IMR-90 (cell line): ENCODE data around the gene PDS5A. TPM values are rescaled to one million over a fixed set of nuclear protein-coding genes. Genes with fewer than 3 reads are reported as not detected.

Source experiments
- ATAC-seq: fragments of 200-7000 bp; cut with Tn5 transposase; 2 replicates; pipeline ENCODE4 v1.9.1; 2020; ENCODE audit warnings: low read depth, mild to moderate bottlenecking, moderate library complexity
- BruUV-seq: library from RNA; stranded (reverse); fragments of 400-500 nt; replicated peaks from 2 replicates; lab custom pipeline; 2021; lab: Mats Ljungman, UMichigan
- CTCF ChIA-PET: fragments of 300-600 bp; formaldehyde crosslinking; extraction: SDS; loops from one replicate; lab custom pipeline; 2021; ENCODE audit warnings: antibody characterized with exemption; lab: Yijun Ruan, JAX
- POLR2A ChIA-PET: fragments of 300-600 bp; sonication (Branson Sonifier 250); formaldehyde crosslinking; loops from one replicate; lab custom pipeline; 2022; ENCODE audit warnings: antibody characterized with exemption; ENCODE audit not compliant: unreplicated experiment; lab: Charles Lee
- DNase-seq: peaks from one replicate; pipeline ENCODE4 v3.0.0; 2013
- H2AFZ ChIP-seq: replicated peaks from 2 replicates; pipeline ENCODE3; 2013; ENCODE audit warnings: low read length, mild to moderate bottlenecking; ENCODE audit not compliant: poor library complexity
- H2AK5ac ChIP-seq: 2 replicates; pipeline ENCODE4 v1.6.1; 2013; ENCODE audit warnings: low read depth, low read length, inconsistent platforms
- H2AK9ac ChIP-seq: replicated peaks from 2 replicates; pipeline ENCODE3; 2013; ENCODE audit warnings: mild to moderate bottlenecking, low read depth, low read length, moderate library complexity; ENCODE audit not compliant: poor library complexity
- H2BK120ac ChIP-seq: 2 replicates; pipeline ENCODE4 v1.6.1; 2013; ENCODE audit warnings: low read depth, low read length, inconsistent platforms
- H2BK15ac ChIP-seq: 3 replicates; pipeline ENCODE4 v1.6.1; 2013; ENCODE audit warnings: low read depth, low read length, inconsistent platforms
- H2BK20ac ChIP-seq: 2 replicates; pipeline ENCODE4 v1.6.1; 2013; ENCODE audit warnings: low read depth, mild to moderate bottlenecking, inconsistent platforms, low read length, moderate library complexity
- H2BK5ac ChIP-seq: 2 replicates; pipeline ENCODE4 v1.6.1; 2013; ENCODE audit warnings: mild to moderate bottlenecking, low read depth, low read length, inconsistent platforms; ENCODE audit not compliant: poor library complexity, severe bottlenecking
- H3K14ac ChIP-seq: replicated peaks from 2 replicates; pipeline ENCODE4 v1.6.1; 2013; ENCODE audit warnings: low read depth, low read length, inconsistent platforms
- H3K18ac ChIP-seq: 2 replicates; pipeline ENCODE4 v1.6.1; 2013; ENCODE audit warnings: low read depth, low read length, control low read depth
- H3K23ac ChIP-seq: 2 replicates; pipeline ENCODE4 v1.6.1; 2013; ENCODE audit warnings: low read depth, low read length, inconsistent platforms
- H3K27ac ChIP-seq: 2 replicates; pipeline ENCODE4 v1.5.1; 2013; ENCODE audit warnings: mild to moderate bottlenecking, control low read depth, low read length; ENCODE audit not compliant: insufficient read depth
- H3K27me3 ChIP-seq: 2 replicates; pipeline ENCODE4 v1.6.1; 2013; ENCODE audit warnings: low read length; ENCODE audit not compliant: control insufficient read depth, insufficient read depth
- H3K36me3 ChIP-seq: 2 replicates; pipeline ENCODE4 v1.6.1; 2013; ENCODE audit warnings: low read length, mixed read lengths; ENCODE audit not compliant: control insufficient read depth, insufficient read depth
- H3K4ac ChIP-seq: 2 replicates; pipeline ENCODE4 v1.6.1; 2013; ENCODE audit warnings: low read depth, low read length, inconsistent platforms
- H3K4me1 ChIP-seq: 2 replicates; pipeline ENCODE4 v1.6.1; 2013; ENCODE audit warnings: low read length, mixed read lengths; ENCODE audit not compliant: control insufficient read depth, insufficient read depth
- H3K4me2 ChIP-seq: 2 replicates; pipeline ENCODE4 v1.6.1; 2013; ENCODE audit warnings: low read depth, mild to moderate bottlenecking, control low read depth, low read length, moderate library complexity
- H3K4me3 ChIP-seq: 2 replicates; pipeline ENCODE4 v1.5.1; 2013; ENCODE audit warnings: low read depth, mild to moderate bottlenecking, control low read depth, low read length, moderate library complexity; ENCODE audit not compliant: insufficient read depth
- H3K56ac ChIP-seq: 2 replicates; pipeline ENCODE4 v1.6.1; 2013; ENCODE audit warnings: low read length, inconsistent platforms; ENCODE audit not compliant: insufficient read depth; ENCODE audit errors: extremely low read depth
- H3K79me1 ChIP-seq, 2 experiments: 2 replicates each; pipeline ENCODE4 v1.6.1; 2013; ENCODE audit warnings: low read length in 2 of 2, inconsistent platforms in 1 of 2, low read depth in 1 of 2
- H3K9ac ChIP-seq: 2 replicates; pipeline ENCODE4 v1.6.1; 2013; ENCODE audit warnings: low read depth, low read length, control low read depth
- H3K9me1 ChIP-seq: 2 replicates; pipeline ENCODE4 v1.6.1; 2013; ENCODE audit warnings: low read length, inconsistent platforms; ENCODE audit not compliant: insufficient read depth
- H3K9me3 ChIP-seq: 2 replicates; pipeline ENCODE4 v1.6.1; 2013; ENCODE audit warnings: low read length; ENCODE audit not compliant: control insufficient read depth, insufficient read depth
- H4K20me1 ChIP-seq: 2 replicates; pipeline ENCODE4 v1.6.1; 2013; ENCODE audit warnings: low read length, inconsistent platforms; ENCODE audit not compliant: insufficient read depth
- H4K5ac ChIP-seq: 2 replicates; pipeline ENCODE4 v1.6.1; 2013; ENCODE audit warnings: mild to moderate bottlenecking, low read depth, low read length, control low read depth
- H4K8ac ChIP-seq, 2 experiments: 2 replicates each; pipeline ENCODE4 v1.6.1; 2013; ENCODE audit warnings: low read depth in 2 of 2, low read length in 2 of 2, control low read depth in 1 of 2, inconsistent platforms in 1 of 2
- H4K91ac ChIP-seq: 2 replicates; pipeline ENCODE4 v1.6.1; 2013; ENCODE audit warnings: low read depth, low read length, inconsistent platforms; ENCODE audit not compliant: insufficient read depth
- BHLHE40 ChIP-seq: fragments of 150-350 bp; IDR thresholded peaks from 2 replicates; pipeline ENCODE4 v1.6.1; 2016; ENCODE audit warnings: mild to moderate bottlenecking, low read depth, low read length
- CEBPB ChIP-seq: IDR thresholded peaks from 2 replicates; pipeline ENCODE4 v1.6.1; 2012; ENCODE audit warnings: low read depth, low read length, improper control_type of control experiment
- CHD1 ChIP-seq: IDR thresholded peaks from 2 replicates; pipeline ENCODE4 v1.6.1; 2012; ENCODE audit warnings: low read depth, low read length, improper control_type of control experiment
- MAFK ChIP-seq: IDR thresholded peaks from 2 replicates; pipeline ENCODE4 v1.6.1; 2012; ENCODE audit warnings: low read depth, low read length, improper control_type of control experiment
- MAZ ChIP-seq: IDR thresholded peaks from 2 replicates; pipeline ENCODE4 v1.6.1; 2012; ENCODE audit warnings: low read depth, mild to moderate bottlenecking, low read length, improper control_type of control experiment, moderate library complexity, borderline replicate concordance
- MXI1 ChIP-seq: IDR thresholded peaks from 2 replicates; pipeline ENCODE4 v1.6.1; 2012; ENCODE audit warnings: low read depth, mild to moderate bottlenecking, low read length, moderate library complexity, borderline replicate concordance
- NFE2L2 ChIP-seq: fragments of 150-350 bp; IDR thresholded peaks from 2 replicates; pipeline ENCODE4 v1.6.1; 2016; ENCODE audit warnings: low read depth, mild to moderate bottlenecking, low read length
- POLR2A ChIP-seq: IDR thresholded peaks from 2 replicates; pipeline ENCODE4 v1.6.1; 2012; ENCODE audit warnings: mild to moderate bottlenecking, low read depth, low read length
- RAD21 ChIP-seq: IDR thresholded peaks from 2 replicates; pipeline ENCODE4 v1.6.1; 2012; ENCODE audit warnings: low read length, improper control_type of control experiment
- RCOR1 ChIP-seq: IDR thresholded peaks from 2 replicates; pipeline ENCODE4 v1.6.1; 2012; ENCODE audit warnings: mild to moderate bottlenecking, low read length, improper control_type of control experiment; ENCODE audit not compliant: insufficient replicate concordance
- RFX5 ChIP-seq: IDR thresholded peaks from 2 replicates; pipeline ENCODE4 v1.8.0; 2012; ENCODE audit warnings: low read depth, mild to moderate bottlenecking, low read length, moderate library complexity
- SMC3 ChIP-seq: fragments of 150-350 bp; IDR thresholded peaks from 2 replicates; pipeline ENCODE4 v1.6.1; 2016; ENCODE audit warnings: low read depth, mild to moderate bottlenecking, antibody characterized with exemption, low read length, moderate library complexity
- WGBS, 2 experiments: methylation state at CpG; one replicate each; pipeline versions ENCODE4 v1.1.5 to v1.1.7; 2013; ENCODE audit warnings: missing lambda C conversion rate in 2 of 2; ENCODE audit not compliant: insufficient read length in 1 of 2; ENCODE audit errors: extremely low coverage in 2 of 2; 5-methylcytosine and 5-hydroxymethylcytosine counted together
- dilution Hi-C: fragments of 300-500 bp; cut with HindIII; formaldehyde crosslinking; loops from one replicate; pipeline ENCODE4 v1.14.3; 2018; ENCODE audit warnings: low sequenced_read_pairs; ENCODE audit not compliant: unreplicated experiment
- in situ Hi-C: fragments of 300-500 bp; cut with MboI; formaldehyde crosslinking; loops from 3 replicates; pipeline ENCODE4 v1.14.3; 2019; ENCODE audit warnings: low sequenced_read_pairs, inconsistent platforms, mixed read lengths
- intact Hi-C: fragments of 100-400 bp; cut with micrococcal nuclease; formaldehyde crosslinking; loops from 2 replicates; pipeline ENCODE4 v1.10.0; 2022
- polyA plus RNA-seq, 3 experiments: library from polyadenylated mRNA; depleted of rRNA; stranded (reverse); fragments of >200 nt; gene quantifications; 2 replicates each; pipeline ENCODE4 v1.2.3, GENCODE V29; 2012; ENCODE audit warnings: low replicate concordance in 1 of 3
- total RNA-seq: library from RNA; depleted of rRNA; stranded (reverse); fragments of >200 nt; gene quantifications from 2 replicates; pipeline ENCODE4 v1.2.3, GENCODE V29; 2012
- TF ChIP-seq, protein P1 (sequence below): conservative IDR thresholded peaks from 2 replicates; pipeline ENCODE4 v1.5.1; 2012; ENCODE audit warnings: mild to moderate bottlenecking, low read depth, low read length, improper control_type of control experiment

Gene PDS5A
- total and polyA plus RNA-seq, 2 of the 4 experiments (the other 2 are of a cell fraction), result 16.3 to 33.5 TPM

DNA sequence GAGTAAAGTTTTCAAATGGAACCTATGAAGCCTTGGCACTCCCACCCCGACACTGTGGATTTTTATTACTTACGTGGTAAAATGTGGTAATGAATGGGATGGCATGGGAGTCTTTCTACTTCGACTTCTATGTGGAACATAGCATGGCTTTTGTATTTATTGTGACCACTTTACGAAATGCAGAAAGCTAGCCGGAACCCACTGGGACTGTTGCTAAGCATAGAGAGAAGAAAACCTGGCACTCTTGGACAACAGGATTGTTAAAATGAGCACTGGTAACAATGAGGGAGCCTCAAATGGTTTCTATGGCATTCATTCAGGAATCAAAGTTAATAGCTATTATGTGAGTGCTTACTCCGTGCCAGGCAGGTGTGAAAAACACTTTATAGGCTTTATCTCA is 113.3 kb downstream of the PDS5A start:
- Histone ChIP-seq H2BK5ac (no peak overlapping the region), H3K79me1 (peaks cover 0 to 8% of the 10 kb centered on the region in 2 experiments; a peak in 2 of 4 replicates), H2BK20ac (no peak overlapping the region), H3K4ac (no peak overlapping the region), H2AK9ac (no peak overlapping the region), H3K27ac (no peak overlapping the region), H3K23ac (no peak overlapping the region), H3K18ac (no peak overlapping the region), H2AK5ac (no peak overlapping the region), H4K91ac (no peak overlapping the region), H3K14ac (no peak overlapping the region), H3K36me3 (peaks cover 38% of the 10 kb centered on the region), H2AFZ (no peak overlapping the region), H3K4me2 (no peak overlapping the region), H4K5ac (no peak overlapping the region), H3K56ac (no peak overlapping the region), H3K4me1 (no peaks in the 10 kb centered on the region), H4K8ac (no peak overlapping the region), H4K20me1 (no peaks in the 10 kb centered on the region), H3K9me3 (no peaks in the 10 kb centered on the region), H2BK15ac (no peak overlapping the region), H3K9ac (no peak overlapping the region), H3K9me1 (peaks cover 6% of the 10 kb centered on the region; the same call in 1 of the 2 replicates), H2BK120ac (no peak overlapping the region), H3K4me3 (no peak overlapping the region), H3K27me3 (no peaks in the 10 kb centered on the region)
- dilution Hi-C loops (no loop called here), intact Hi-C loops (no loop called here), in situ Hi-C loops (no loop called here)
- no peak for DNase-seq
- 97% methylated on average over 3 of the region's 6 CpGs; no CpG with 5 or more reads in 1 of the 2 experiments for WGBS, 2 experiments
- ATAC-seq, result no peak
- TF ChIP-seq POLR2A (no peak), MXI1 (no peak), SMC3 (no peak), RFX5 (no peak), CHD1 (no peak), NFE2L2 (no peak), MAZ (no peak), MAFK (no peak), BHLHE40 (no peak), CEBPB (no peak), RAD21 (no peak), RCOR1 (no peak)
- TF ChIP-seq, protein P1, sequence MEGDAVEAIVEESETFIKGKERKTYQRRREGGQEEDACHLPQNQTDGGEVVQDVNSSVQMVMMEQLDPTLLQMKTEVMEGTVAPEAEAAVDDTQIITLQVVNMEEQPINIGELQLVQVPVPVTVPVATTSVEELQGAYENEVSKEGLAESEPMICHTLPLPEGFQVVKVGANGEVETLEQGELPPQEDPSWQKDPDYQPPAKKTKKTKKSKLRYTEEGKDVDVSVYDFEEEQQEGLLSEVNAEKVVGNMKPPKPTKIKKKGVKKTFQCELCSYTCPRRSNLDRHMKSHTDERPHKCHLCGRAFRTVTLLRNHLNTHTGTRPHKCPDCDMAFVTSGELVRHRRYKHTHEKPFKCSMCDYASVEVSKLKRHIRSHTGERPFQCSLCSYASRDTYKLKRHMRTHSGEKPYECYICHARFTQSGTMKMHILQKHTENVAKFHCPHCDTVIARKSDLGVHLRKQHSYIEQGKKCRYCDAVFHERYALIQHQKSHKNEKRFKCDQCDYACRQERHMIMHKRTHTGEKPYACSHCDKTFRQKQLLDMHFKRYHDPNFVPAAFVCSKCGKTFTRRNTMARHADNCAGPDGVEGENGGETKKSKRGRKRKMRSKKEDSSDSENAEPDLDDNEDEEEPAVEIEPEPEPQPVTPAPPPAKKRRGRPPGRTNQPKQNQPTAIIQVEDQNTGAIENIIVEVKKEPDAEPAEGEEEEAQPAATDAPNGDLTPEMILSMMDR, result no peak
- ChIA-PET POLR2A (no interaction called here), CTCF (no interaction called here)
- no TSS peak for BruUV-seq
